HG03060 (cell line): ENCODE data around the gene SPOCK2.
"Not testable (repeated sequence)": the region's sequence is repeated elsewhere in the genome, so short reads cannot be mapped to it uniquely, and the experiment has no call there.

ENCODE experiments used
- ATAC-seq: cut with Tn5 transposase; IDR thresholded peaks from one replicate; pipeline ENCODE4 v1.9.1; 2021; ENCODE audit warnings: low read depth, moderate number of reproducible peaks; ENCODE audit not compliant: unreplicated experiment

The SPOCK2 gene

DNA sequence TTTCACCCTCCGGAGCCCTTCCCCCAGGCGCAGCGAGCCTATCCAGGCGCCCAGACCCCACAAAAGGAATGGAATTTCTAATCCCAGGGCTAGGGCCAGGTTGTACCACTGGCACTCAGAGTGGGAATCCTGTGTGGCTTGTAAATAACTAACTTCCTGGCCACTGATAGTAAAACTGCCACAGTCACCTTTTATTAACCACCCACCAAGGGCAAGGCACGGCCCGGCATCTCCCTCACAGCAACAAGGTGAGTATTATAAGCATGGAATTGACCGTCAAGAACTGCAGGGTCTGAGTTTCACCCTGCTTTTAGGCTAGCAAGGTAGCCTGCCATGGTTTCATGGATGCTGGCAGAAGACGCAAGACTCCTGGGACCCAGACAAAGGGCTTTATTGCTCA, 51.1 kb downstream of the SPOCK2 start:
- no peak for ATAC-seq

- ATAC-seq = no peak
Observed at GRCh38 chr10:72035252-72035887, 53.0 kb downstream of the SPOCK2 start.

- ATAC-seq = no peak
Observed at GRCh38 chr10:72034761-72035160, 53.6 kb downstream of the SPOCK2 start.

DNA sequence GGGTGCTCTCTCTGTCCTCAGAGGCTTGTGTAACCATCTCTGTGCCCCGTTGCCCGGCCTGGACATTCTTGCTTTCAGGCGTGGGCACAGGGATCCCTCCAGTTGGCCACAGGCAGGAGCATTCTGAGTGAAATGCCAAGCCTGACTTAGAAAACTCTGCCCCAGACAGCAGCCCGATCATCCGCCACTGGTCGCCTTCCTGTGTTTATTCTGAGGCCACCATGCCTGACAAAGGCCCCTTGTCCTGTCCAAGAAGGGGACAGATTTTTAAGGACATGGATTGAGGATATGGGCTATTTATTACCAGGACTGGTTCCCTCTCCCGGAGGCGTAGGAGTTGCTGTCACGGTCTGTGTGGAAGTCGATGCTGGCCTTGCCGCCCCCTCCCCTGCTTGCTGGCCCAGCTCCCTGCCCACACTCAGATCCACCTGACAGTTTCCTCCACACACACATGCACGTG, 54.3 kb downstream of the SPOCK2 start:
- no peak for ATAC-seq

DNA sequence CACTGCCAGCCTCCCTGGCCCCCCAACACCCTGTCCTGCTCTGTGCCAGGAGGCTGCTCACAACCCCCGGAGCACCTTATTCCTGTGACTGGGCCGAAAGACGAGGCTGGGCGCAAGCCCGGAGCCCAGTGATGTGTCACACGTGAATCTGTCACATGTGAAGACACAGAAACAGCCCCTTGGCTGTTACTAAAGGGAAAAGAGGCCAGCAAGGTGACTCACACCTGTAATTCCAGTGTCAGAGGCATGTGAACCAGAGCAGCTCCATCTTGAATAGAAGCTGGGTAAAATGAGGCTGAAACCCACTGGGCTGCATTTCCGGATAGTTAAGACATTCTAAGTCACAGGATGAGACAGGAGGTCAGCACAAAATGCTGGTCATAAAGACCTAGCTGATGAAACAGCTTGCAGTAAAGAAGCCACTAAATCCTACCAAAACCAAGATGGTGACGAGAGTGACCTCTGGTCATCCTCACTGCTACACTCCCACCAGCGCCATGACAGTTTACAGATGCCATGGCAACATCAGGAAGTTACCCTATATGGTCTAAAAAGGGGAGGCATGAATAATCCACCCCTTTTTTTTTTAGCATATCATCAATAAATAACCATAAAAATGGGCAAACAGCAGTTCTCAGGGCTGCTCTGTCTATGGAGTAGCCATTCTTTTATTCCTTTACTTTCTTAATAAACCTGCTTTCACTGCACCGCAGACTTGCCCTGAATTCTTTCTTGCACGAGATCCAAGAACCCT, 55.8 kb downstream of the SPOCK2 start:
- not testable (repeated sequence) for ATAC-seq

DNA sequence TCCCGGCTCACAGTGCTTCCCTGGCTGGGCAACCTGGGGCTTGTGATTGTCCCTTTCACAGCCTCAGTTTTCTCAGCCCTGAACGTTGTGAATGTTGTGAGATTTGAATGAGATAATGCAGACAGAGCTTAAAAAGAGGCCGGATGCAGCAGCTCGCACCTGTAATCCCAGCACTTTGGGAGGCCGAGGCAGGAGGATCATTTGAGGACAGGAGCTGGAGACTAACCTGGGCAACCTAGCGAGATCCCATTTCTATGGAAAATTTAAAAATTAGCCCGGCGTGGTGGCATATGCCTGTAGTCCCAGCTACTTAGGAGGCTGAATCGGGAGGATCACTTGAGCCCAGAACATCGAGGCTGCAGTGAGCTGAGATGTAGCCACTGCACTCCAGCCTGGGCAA, 56.6 kb downstream of the SPOCK2 start:
- no peak for ATAC-seq

GRCh38 chr10:72030762-72031543, 57.4 kb downstream of the SPOCK2 start:
- no peak for ATAC-seq

- ATAC-seq = no peak
Observed at GRCh38 chr10:72029414-72029813, 58.9 kb downstream of the SPOCK2 start.

DNA sequence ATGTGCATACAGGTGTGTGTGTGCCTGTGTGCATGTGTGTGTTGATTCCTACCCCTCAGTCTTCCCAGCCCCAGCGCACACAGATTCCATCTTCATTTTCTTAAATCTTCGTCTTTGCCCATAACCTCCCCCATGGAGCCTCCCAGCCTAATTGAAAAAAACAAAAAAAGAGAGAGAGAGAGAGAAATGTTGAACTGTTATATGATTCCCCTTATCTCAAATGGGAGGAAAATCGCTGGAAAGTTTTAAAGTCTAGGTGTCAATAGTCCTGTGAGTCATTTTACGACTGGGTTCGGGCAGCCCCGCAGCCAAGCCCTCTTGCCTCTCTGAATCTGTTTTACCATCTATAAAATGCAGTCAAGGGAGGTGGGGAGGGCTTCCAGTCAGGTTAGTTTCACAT, 60.9 kb downstream of the SPOCK2 start:
- no peak for ATAC-seq

DNA sequence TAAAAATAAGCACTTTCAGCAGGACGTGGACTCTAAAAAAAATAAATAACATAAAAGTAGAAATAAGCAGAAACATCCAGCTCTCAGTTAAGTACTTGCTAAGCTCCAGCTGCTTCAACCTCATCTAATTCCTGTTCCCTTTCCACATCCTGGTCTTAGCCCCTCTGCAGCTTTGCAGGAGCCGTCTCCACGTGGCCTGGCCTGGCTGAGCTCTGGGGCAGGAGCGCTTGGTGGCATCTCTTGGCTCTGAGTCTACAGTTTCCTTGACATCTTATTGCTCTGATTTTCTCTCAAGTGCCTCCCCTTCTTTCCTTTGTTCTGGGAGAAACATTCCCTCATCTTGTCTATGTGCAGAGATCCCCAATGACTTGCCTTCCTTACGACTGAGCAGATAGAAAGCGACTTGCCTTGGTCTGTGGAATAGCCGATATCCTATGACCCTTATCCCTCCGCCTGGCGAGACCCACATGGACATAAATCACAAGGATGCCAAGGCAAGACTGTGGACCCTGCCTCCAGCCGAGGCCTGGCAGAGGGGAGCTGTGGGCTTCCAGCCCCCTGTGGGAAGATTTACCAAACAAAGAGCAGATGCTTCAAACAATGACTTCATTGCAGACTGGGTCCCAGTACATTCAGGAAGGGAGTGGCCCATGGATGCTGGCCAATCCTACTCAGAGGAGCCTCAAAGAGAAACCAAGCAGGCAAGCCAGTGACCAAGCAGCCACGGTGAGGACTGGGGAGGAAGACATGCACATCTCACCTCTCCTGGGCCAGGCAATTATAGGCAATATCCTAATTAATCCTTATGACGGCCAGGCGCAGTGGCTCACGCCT, 61.9 kb downstream of the SPOCK2 start:
- no peak for ATAC-seq

DNA sequence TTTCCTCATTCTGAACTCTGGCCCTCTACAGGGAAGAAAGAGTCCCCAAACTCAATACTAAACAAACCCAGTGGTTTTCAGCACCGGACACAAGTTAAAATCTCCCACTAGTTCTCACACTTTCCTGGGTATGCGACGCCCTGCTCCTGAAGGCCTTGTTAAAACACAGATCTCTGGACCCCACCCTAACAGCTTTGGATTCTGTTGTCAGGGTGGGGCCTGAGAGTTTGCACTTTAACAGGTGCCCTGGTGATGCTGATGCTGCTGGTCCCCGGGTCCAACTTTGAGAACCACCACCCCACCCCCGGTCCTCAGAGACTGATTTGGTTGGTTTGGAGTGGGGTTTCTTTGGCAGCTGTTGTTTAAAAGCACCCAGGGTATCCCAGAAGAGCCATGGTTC, 62.5 kb downstream of the SPOCK2 start:
- no peak for ATAC-seq

- no peak for ATAC-seq
Observed at GRCh38 chr10:72025400-72025799, 63.0 kb downstream of the SPOCK2 start.

DNA sequence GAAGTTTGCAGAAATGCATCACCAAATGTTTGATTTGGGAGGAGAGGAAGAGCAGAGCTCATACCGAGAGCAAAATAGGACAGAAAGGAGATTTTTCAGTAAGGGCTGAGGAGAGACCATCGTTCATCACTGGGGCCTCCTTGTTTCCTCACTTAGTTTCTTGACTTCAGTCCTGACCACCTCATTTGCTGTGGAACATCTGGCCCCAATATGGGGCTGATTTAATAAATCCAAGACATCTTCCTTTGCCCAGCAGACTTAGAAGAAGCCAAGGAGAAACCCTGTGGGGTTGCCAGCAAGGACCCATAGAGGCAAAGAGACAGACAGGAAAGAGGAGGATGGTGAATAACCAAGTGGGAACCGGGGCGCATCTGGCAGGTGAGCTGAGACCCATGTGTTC, 63.8 kb downstream of the SPOCK2 start:
- ATAC-seq = no peak

GRCh38 chr10:72022228-72022627, 66.1 kb downstream of the SPOCK2 start:
- no peak for ATAC-seq

DNA sequence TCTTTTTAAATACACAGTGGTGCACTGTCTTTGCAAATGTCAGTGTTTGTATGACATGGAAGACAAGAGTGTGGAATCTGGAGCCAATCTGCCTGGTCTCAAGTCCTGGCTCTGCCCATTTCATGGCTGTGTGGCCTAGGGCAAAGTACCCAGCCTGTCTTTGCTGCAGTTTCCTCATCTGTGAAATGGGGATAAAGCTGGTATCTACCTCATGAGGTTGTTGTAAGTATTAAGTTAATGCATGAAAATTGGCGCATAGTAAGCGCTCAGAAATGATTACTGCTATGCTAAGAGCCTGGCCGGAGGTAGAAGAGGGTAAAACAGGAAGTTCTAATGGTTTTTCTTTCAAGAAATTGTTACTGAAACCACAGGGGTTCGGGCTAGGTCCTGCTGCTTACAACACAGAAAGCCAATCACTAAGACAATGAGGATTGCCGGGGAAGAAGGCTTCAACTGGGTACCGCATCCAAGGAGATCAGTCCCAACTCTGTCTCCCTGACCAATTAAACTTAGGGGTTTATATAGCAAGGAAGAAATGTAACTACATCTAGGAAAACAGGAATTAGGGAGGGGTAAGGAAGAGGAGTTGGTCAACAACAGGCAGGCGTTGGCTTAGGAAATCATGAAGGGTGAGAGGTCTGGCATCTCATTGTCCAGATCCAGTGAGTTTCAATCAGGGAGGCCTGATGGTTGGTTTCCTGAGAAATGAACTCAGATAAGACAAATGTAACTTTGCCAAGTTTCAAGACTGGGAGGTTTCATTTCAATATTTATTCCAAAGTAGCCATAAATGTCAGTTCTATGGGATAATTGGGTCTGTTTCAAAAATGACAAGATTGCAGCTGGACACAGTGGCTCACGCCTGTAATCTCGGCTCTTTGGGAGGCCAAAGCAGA, 67.2 kb downstream of the SPOCK2 start:
- no peak for ATAC-seq

- no peak for ATAC-seq
Observed at GRCh38 chr10:72019085-72019876, 69.1 kb downstream of the SPOCK2 start.

GRCh38 chr10:72016608-72017300, 71.6 kb downstream of the SPOCK2 start:
- ATAC-seq = no peak

DNA sequence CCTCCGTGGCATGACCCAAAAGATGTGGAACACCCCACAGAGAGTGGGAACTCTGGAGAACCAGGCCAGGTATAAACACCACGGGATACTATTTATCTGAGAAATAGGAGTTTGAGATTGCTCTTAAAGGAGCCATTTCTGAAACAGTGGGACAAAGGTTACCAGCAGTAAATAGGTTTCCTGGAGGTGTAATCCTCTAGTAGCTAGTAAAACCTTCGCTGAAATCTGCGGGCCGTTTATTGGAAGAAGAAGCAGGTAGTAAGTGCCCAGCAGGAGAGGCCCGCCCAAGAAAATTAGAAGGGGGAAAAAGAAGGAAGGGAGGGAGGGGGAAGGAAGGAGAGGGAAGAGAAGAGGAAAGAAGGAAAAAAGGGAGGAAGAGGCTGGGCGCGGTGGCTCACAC, 72.5 kb downstream of the SPOCK2 start:
- no peak for ATAC-seq
